OCI-LY1 (cell line): ENCODE measurements around the gene BLOC1S2.

ENCODE experiments used
- EZH2 ChIP-seq: fragments of 200-600 bp; sonication (generic), shearing (Covaris generic); IDR thresholded peaks from 2 replicates; pipeline ENCODE4 v1.8.0; 2017; ENCODE audit warnings: borderline replicate concordance, mixed run types, mild to moderate bottlenecking, antibody characterized with exemption, low read length, moderate library complexity, mixed read lengths
- TF ChIP-seq, protein P1 (sequence below): fragments of 200-600 bp; sonication (generic), shearing (Covaris generic); IDR thresholded peaks from 2 replicates; pipeline ENCODE4 v1.5.1; 2017; ENCODE audit warnings: mild to moderate bottlenecking, antibody characterized with exemption, low read length, moderate library complexity, mixed read lengths

- TF ChIP-seq, protein P1, sequence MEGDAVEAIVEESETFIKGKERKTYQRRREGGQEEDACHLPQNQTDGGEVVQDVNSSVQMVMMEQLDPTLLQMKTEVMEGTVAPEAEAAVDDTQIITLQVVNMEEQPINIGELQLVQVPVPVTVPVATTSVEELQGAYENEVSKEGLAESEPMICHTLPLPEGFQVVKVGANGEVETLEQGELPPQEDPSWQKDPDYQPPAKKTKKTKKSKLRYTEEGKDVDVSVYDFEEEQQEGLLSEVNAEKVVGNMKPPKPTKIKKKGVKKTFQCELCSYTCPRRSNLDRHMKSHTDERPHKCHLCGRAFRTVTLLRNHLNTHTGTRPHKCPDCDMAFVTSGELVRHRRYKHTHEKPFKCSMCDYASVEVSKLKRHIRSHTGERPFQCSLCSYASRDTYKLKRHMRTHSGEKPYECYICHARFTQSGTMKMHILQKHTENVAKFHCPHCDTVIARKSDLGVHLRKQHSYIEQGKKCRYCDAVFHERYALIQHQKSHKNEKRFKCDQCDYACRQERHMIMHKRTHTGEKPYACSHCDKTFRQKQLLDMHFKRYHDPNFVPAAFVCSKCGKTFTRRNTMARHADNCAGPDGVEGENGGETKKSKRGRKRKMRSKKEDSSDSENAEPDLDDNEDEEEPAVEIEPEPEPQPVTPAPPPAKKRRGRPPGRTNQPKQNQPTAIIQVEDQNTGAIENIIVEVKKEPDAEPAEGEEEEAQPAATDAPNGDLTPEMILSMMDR = no peak
- TF ChIP-seq EZH2 = no peak
Measured at GRCh38 chr10:100328198-100328597, 41.7 kb upstream of the BLOC1S2 start.
